Naive thymus-derived CD4-positive, alpha-beta T cell (primary cell): ENCODE measurements around the gene RAB3C. TPM values are rescaled to one million over a fixed set of nuclear protein-coding genes. Genes with fewer than 3 reads are reported as not detected.
A peak's percentile ranks its signal among the peaks of the same experiment; 100 is the strongest.
"Not testable (repeated sequence)": the region's sequence is repeated elsewhere in the genome, so short reads cannot be mapped to it uniquely, and the experiment has no call there.

Experiments
- ATAC-seq: fragments of 150-1000 bp; cut with Tn5 transposase; 2 replicates; pipeline ENCODE4 v1.10.0; 2021; ENCODE audit warnings: mild to moderate bottlenecking, moderate library complexity
- CTCF ChIA-PET: fragments of 350-600 bp; sonication (Branson Sonifier 250); formaldehyde crosslinking; loops from one replicate; lab custom pipeline; 2021; ENCODE audit warnings: antibody characterized with exemption; lab: Charles Lee
- POLR2A ChIA-PET: fragments of 350-600 bp; sonication (Branson Sonifier 250); formaldehyde crosslinking; loops from one replicate; lab custom pipeline; 2021; ENCODE audit warnings: antibody characterized with exemption, inconsistent platforms; lab: Charles Lee
- DNase-seq, 9 donors: peaks; one replicate each; pipeline versions ENCODE4 v3.0.0 to v3.0.0-alpha.2; 2020 to 2022; ENCODE audit warnings: mixed read lengths in 1 of 9
- H3K27ac ChIP-seq: one replicate; pipeline ENCODE4 v1.7.0; 2013; ENCODE audit warnings: mild to moderate bottlenecking, low read depth, low read length, moderate library complexity
- H3K27me3 ChIP-seq, 2 donors: one replicate each; pipeline ENCODE4 v1.7.0; 2013; ENCODE audit warnings: low read length in 2 of 2, mild to moderate bottlenecking in 2 of 2, moderate library complexity in 2 of 2; ENCODE audit not compliant: control insufficient read depth in 2 of 2, insufficient read depth in 2 of 2
- H3K36me3 ChIP-seq, 3 experiments: 1 replicate in 2 of 3; 2 replicates in 1 of 3; pipeline ENCODE4 v1.7.0; 2013; ENCODE audit warnings: low read length in 3 of 3, mild to moderate bottlenecking in 3 of 3, moderate library complexity in 1 of 3; ENCODE audit not compliant: insufficient read depth in 3 of 3, control insufficient read depth in 2 of 3
- H3K4me1 ChIP-seq, 2 donors: one replicate each; pipeline ENCODE4 v1.7.0; 2013; ENCODE audit warnings: low read length in 2 of 2, mild to moderate bottlenecking in 2 of 2, moderate library complexity in 1 of 2; ENCODE audit not compliant: control insufficient read depth in 2 of 2, insufficient read depth in 2 of 2
- H3K4me3 ChIP-seq: 2 replicates; pipeline ENCODE4 v1.7.0; 2013; ENCODE audit warnings: mild to moderate bottlenecking, low read length
- H3K9me3 ChIP-seq, 3 experiments: 1 replicate in 2 of 3; 2 replicates in 1 of 3; pipeline ENCODE4 v1.7.0; 2013; ENCODE audit warnings: low read length in 3 of 3; ENCODE audit not compliant: control insufficient read depth in 2 of 3
- H3K27ac Mint-ChIP-seq, 9 donors: one replicate each; pipeline ENCODE4 v1.8.0; 2020 to 2022; ENCODE audit warnings: mixed read lengths in 9 of 9, mild to moderate bottlenecking in 8 of 9, moderate library complexity in 5 of 9, inconsistent platforms in 2 of 9
- H3K27me3 Mint-ChIP-seq, 5 donors: one replicate each; pipeline ENCODE4 v1.8.0; 2021 to 2022; ENCODE audit warnings: mixed read lengths in 5 of 5, mild to moderate bottlenecking in 1 of 5
- H3K36me3 Mint-ChIP-seq, 5 donors: one replicate each; pipeline ENCODE4 v1.8.0; 2020 to 2022; ENCODE audit warnings: mixed read lengths in 5 of 5, mild to moderate bottlenecking in 3 of 5, inconsistent platforms in 1 of 5
- H3K4me1 Mint-ChIP-seq, 7 donors: one replicate each; pipeline ENCODE4 v1.8.0; 2020 to 2022; ENCODE audit warnings: mixed read lengths in 7 of 7, mild to moderate bottlenecking in 3 of 7, inconsistent platforms in 1 of 7
- H3K4me3 Mint-ChIP-seq, 10 donors: one replicate each; pipeline ENCODE4 v1.8.0; 2020 to 2022; ENCODE audit warnings: mild to moderate bottlenecking in 10 of 10, mixed read lengths in 10 of 10, moderate library complexity in 6 of 10, inconsistent platforms in 2 of 10
- H3K9me3 Mint-ChIP-seq, 11 donors: one replicate each; pipeline ENCODE4 v1.8.0; 2020 to 2022; ENCODE audit warnings: mixed read lengths in 11 of 11, mild to moderate bottlenecking in 4 of 11, inconsistent platforms in 1 of 11, moderate library complexity in 1 of 11
- intact Hi-C, 2 donors: fragments of 100-400 bp; cut with micrococcal nuclease; formaldehyde crosslinking; loops; one replicate each; pipeline ENCODE4 v1.15.1; 2023
- polyA plus RNA-seq, 2 donors: library from polyadenylated mRNA; unstranded; fragments of 300-500 nt; fragmentation: Illumina TruSeq; gene quantifications; one replicate each; pipeline ENCODE4 v1.2.3, GENCODE V29; 2021
- total RNA-seq, 6 experiments: library from RNA in 5 of 6; stranded (reverse) in 5 of 6; gene quantifications; 1 replicate in 5 of 6; 2 replicates in 1 of 6; pipeline ENCODE4 v1.2.3 and lab custom pipeline; 2021 to 2026

Gene RAB3C, protein sequence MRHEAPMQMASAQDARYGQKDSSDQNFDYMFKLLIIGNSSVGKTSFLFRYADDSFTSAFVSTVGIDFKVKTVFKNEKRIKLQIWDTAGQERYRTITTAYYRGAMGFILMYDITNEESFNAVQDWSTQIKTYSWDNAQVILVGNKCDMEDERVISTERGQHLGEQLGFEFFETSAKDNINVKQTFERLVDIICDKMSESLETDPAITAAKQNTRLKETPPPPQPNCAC
- not detected for total RNA-seq
- polyA plus RNA-seq: not detected
- total RNA-seq (lab: John Stamatoyannopoulos, UW): not detected

DNA sequence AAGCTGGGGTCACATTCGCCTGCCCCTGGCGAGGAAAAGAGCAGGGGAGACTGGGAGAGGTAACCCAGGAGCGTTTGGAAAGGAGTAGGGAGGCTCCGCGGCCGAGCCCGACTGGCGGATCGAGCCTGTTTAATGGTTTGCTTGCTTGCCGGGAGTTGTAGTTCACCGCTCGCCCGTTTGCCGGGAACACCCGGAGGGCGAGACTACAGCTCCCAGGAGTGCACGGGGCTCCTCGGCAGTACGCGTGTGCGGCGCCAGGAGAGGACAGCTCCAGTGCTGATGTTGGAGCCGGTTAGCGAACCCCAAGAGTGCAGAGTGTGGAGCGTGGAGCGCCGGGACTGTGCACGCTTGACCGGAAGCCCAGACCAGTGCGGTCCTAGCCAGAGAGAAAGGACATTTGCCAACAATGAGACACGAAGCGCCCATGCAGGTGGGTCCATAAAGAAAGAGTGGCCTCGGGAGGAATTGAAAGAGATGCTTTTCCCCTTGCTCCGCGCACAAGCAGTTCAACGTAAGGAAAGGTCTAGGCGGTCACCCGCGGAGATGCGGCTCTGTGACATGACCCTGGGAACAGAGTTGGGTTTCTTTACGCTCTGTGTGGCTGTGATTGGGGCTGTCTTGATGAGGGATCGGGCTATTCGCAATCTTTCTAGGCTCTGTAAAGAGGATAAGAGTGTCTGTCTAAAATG, at the start of gene RAB3C:
Gene RAB3C (plus strand): TSS at position 273 of the 689 bp plus-strand sequence. CDS start 134 bp downstream, at position 407.
- H3K27ac Mint-ChIP-seq: no peak within 1 kb of the TSS

DNA sequence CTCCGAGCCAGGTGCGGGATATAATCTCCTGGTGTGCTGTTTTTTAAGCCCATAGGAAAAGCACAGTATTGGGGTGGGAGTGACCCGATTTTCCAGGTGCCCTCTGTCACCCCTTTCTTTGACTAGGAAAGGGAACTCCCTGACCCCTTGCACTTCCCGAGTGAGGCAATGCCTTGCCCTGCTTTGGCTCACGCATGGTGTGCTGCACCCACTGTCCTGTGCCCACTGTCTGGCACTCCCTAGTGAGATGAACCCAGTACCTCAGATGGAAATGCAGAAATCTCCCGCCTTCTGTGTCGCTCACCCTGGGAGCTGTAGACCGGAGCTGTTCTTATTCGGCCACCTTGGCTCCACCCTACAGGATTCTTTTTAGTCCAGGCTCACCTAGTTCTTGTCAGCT, 40.9 kb upstream of the RAB3C start:
- H3K4me3 ChIP-seq, H3K27ac ChIP-seq: not testable (repeated sequence)

More for the DNA sequence above, at the start of gene RAB3C:
- H3K4me3 ChIP-seq: peak within 1 kb of the TSS; percentile 14
- Mint-ChIP-seq H3K4me1 (peaks cover 15 to 28% (median 19%) of the 10 kb centered on the region in 7 donors), H3K36me3 (peaks cover 0 to 9% (median 0%) of the 10 kb centered on the region in 5 donors), H3K9me3 (peaks cover 0 to 11% (median 0%) of the 10 kb centered on the region in 11 donors), H3K27me3 (peaks cover 39 to 66% (median 51%) of the 10 kb centered on the region in 5 donors), H3K4me3 (peak within 1 kb of the TSS; percentile 56 to 83 (median 77))
- POLR2A ChIA-PET: no interaction called here
- no peaks in the 10 kb centered on the region for H3K9me3 ChIP-seq
- DNase-seq: peak in 6 of 9 donors; percentile 11 to 54 (median 22)
- CTCF ChIA-PET: interaction anchor here (0.6 kb wide), 1 partner anchor 33 kb away, joined by 3 read pairs; no protein-coding TSS in a partner anchor
- H3K36me3 ChIP-seq: no peaks in the 10 kb centered on the region
- peaks cover 0 to 3% of the 10 kb centered on the region in 2 donors for H3K27me3 ChIP-seq
- intact Hi-C loops: no loop called here
- H3K27ac ChIP-seq: no peak within 1 kb of the TSS
- peak; percentile 99 for ATAC-seq
- no peaks in the 10 kb centered on the region for H3K4me1 ChIP-seq

DNA sequence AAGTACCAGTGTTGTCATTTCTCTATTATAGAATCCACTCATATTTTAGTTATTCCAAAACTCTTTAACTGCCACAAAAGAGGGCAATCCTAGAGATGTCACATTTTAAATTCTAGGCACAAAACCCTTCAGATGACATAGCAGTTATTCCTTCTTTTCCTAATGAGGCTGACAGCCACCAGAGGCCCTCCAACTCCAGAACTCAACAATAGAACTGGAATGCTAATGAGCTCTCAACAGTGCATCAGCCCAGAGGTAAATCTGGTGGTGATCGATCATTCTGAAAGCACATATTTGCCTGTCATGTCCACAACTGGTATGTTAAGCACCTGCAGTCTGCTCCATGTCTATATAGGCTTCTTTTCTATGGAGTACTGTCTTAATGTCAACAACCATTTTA, 40.2 kb upstream of the RAB3C start:
- H3K36me3 Mint-ChIP-seq: peaks cover 0 to 11% (median 0%) of the 10 kb centered on the region in 5 donors
- peaks cover 0 to 2% (median 0%) of the 10 kb centered on the region in 7 donors for H3K4me1 Mint-ChIP-seq
- H3K4me3 Mint-ChIP-seq: no peak overlapping the region
- H3K36me3 ChIP-seq: no peaks in the 10 kb centered on the region
- ATAC-seq (no peak), DNase-seq (no peak)
- ChIA-PET POLR2A (no interaction called here), CTCF (no interaction called here)
- intact Hi-C loops: no loop called here
- no peak overlapping the region for H3K27ac Mint-ChIP-seq
- no peaks in the 10 kb centered on the region for H3K9me3 ChIP-seq
- no peaks in the 10 kb centered on the region for H3K4me1 ChIP-seq
- H3K27ac ChIP-seq: no peak overlapping the region
- H3K27me3 ChIP-seq: no peaks in the 10 kb centered on the region
- H3K27me3 Mint-ChIP-seq: peaks cover 0 to 30% (median 3%) of the 10 kb centered on the region in 5 donors
- peaks cover 0 to 34% (median 13%) of the 10 kb centered on the region in 11 donors for H3K9me3 Mint-ChIP-seq
- H3K4me3 ChIP-seq: no peak overlapping the region

More for the DNA sequence above, 40.9 kb upstream of the RAB3C start:
- POLR2A ChIA-PET, H3K4me1 ChIP-seq, H3K4me1 Mint-ChIP-seq, H3K27me3 ChIP-seq, H3K36me3 ChIP-seq, H3K27ac Mint-ChIP-seq, DNase-seq, intact Hi-C loops, ATAC-seq, H3K4me3 Mint-ChIP-seq, H3K9me3 ChIP-seq, CTCF ChIA-PET: not testable (repeated sequence)
- H3K36me3 Mint-ChIP-seq: peaks cover 0 to 11% (median 0%) of the 10 kb centered on the region in 5 donors
- H3K9me3 Mint-ChIP-seq: peaks cover 0 to 37% (median 13%) of the 10 kb centered on the region in 11 donors
- peaks cover 0 to 30% (median 3%) of the 10 kb centered on the region in 5 donors for H3K27me3 Mint-ChIP-seq

- ATAC-seq (no peak), DNase-seq (no peak)
- peaks cover 0 to 32% (median 3%) of the 10 kb centered on the region in 5 donors for H3K27me3 Mint-ChIP-seq
- no peak overlapping the region for H3K4me3 Mint-ChIP-seq
- no peaks in the 10 kb centered on the region for H3K36me3 ChIP-seq
- CTCF ChIA-PET: no interaction called here
- intact Hi-C loops: no loop called here
- H3K9me3 ChIP-seq: no peaks in the 10 kb centered on the region
- no peak overlapping the region for H3K4me3 ChIP-seq
- peaks cover 0 to 2% (median 0%) of the 10 kb centered on the region in 7 donors for H3K4me1 Mint-ChIP-seq
- no peaks in the 10 kb centered on the region for H3K4me1 ChIP-seq
- H3K9me3 Mint-ChIP-seq: peaks cover 0 to 27% (median 10%) of the 10 kb centered on the region in 11 donors
- H3K27me3 ChIP-seq: no peaks in the 10 kb centered on the region
- no peak overlapping the region for H3K27ac ChIP-seq
- POLR2A ChIA-PET: no interaction called here
- peaks cover 0 to 8% (median 0%) of the 10 kb centered on the region in 5 donors for H3K36me3 Mint-ChIP-seq
- no peak overlapping the region for H3K27ac Mint-ChIP-seq
These were observed 39.2 kb upstream of the RAB3C start for GRCh38 chr5:58543723-58544122.

DNA sequence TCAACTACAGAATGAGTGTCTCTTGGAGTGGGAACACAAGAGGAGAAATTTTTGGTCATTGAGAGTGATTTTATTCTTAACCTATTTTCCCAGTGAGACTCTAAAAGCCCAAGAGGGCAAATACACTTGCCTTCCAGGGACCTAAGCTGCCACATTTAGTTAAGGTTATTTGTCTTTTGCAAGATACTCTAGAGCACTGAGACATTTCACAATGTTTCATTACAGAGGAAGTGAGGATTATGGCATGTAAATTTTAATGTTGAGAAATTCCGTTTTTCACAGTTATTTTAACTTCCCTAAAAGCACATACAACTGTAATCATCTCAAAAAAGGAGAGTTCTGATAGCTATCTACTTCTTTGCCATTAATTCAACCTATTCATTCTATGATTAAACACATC, 38.7 kb upstream of the RAB3C start:
- intact Hi-C loops: no loop called here
- no peak for DNase-seq
- Mint-ChIP-seq H3K4me3 (no peak overlapping the region), H3K36me3 (peaks cover 0 to 3% (median 0%) of the 10 kb centered on the region in 5 donors), H3K27ac (no peak overlapping the region), H3K27me3 (peaks cover 0 to 29% (median 3%) of the 10 kb centered on the region in 5 donors), H3K9me3 (peaks cover 0 to 24% (median 6%) of the 10 kb centered on the region in 11 donors), H3K4me1 (peaks cover 0 to 2% (median 0%) of the 10 kb centered on the region in 7 donors)
- CTCF ChIA-PET: no interaction called here
- POLR2A ChIA-PET: no interaction called here
- H3K36me3 ChIP-seq: no peaks in the 10 kb centered on the region
- no peaks in the 10 kb centered on the region for H3K9me3 ChIP-seq
- no peaks in the 10 kb centered on the region for H3K27me3 ChIP-seq
- ATAC-seq: peak; percentile 69
- no peak overlapping the region for H3K4me3 ChIP-seq
- H3K4me1 ChIP-seq: no peaks in the 10 kb centered on the region
- no peak overlapping the region for H3K27ac ChIP-seq

DNA sequence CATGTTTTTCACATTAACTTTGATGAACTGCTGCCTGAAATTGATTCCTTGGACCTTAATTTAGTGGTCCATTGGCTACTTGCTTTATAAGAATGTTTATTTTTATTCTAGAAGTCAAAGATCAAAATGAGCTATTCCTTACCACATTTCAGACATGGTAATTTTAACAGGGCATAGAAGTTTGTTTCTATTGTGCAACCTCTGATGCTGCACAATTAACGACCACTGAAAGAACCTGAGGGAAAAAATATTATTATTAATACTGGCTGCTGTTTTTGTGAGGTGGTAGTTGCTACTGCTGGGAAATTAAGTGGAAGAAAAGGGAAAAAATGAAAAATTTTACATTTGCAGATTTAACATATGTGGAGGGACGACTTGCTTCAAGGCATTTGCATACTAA, 37.9 kb upstream of the RAB3C start:
- intact Hi-C loops: no loop called here
- Mint-ChIP-seq H3K4me3 (no peak overlapping the region), H3K27ac (no peak overlapping the region), H3K4me1 (peaks cover 0 to 2% (median 0%) of the 10 kb centered on the region in 7 donors), H3K9me3 (peaks cover 0 to 16% (median 4%) of the 10 kb centered on the region in 11 donors), H3K36me3 (no peaks in the 10 kb centered on the region), H3K27me3 (peaks cover 0 to 28% (median 3%) of the 10 kb centered on the region in 5 donors)
- ChIA-PET CTCF (no interaction called here), POLR2A (no interaction called here)
- Histone ChIP-seq H3K27me3 (no peaks in the 10 kb centered on the region), H3K4me1 (no peaks in the 10 kb centered on the region), H3K36me3 (no peaks in the 10 kb centered on the region), H3K9me3 (no peaks in the 10 kb centered on the region), H3K27ac (no peak overlapping the region), H3K4me3 (no peak overlapping the region)
- no peak for ATAC-seq
- no peak for DNase-seq
